GM21576 (cell line): ENCODE results near the gene FBXO36.
"Not testable (repeated sequence)": the region's sequence is repeated elsewhere in the genome, so short reads cannot be mapped to it uniquely, and the experiment has no call there.

ENCODE experiments used
- ATAC-seq: cut with Tn5 transposase; IDR thresholded peaks from one replicate; pipeline ENCODE4 v1.9.1; 2021; ENCODE audit warnings: mild to moderate bottlenecking, moderate library complexity; ENCODE audit not compliant: unreplicated experiment

The FBXO36 gene

DNA sequence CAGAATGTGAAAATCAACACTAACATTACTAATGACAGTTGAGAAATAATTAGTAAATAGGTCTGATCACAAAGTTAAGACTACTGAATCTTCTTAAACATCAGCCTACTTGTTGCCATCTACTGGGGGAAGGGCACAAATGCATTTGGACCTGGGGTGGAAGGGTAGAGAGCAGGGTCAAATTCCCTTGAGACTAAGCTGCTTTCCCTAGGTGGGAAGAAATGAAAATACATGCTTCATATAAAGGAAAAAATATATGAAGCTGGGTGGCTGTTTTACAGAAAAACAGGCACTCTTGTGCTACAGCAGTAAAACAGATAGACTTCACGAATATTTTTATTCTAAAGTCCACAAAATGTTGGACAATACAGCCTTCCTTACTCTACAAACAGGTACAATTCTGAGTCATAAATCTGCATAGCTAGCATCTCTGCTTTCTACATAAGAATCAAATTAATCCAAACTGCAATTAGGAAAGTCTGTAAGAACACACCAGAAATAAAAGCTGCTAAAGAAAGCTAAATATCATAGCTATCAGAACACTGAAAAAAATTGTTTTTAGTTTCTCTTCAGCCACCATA lies 11.4 kb upstream of the FBXO36 start:
- peak; percentile 73 for ATAC-seq

DNA sequence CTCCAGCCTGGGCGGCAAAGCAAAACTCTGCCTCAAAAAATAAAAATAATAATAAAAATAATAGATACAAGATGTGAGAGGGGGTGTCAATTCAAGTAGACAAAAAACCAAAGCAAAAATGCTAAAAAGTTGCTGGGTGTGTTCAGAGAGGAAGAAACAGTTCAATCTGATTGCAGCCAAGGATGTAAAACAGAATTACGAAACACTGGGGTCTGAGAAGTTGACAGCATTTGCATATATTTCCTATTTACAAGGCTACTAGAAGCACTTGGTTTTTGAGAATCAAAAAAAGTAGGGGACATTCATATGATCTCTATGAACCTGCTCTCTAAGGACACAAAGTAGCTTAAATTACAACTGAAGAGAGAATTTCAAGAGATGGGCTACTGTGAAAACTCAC lies 8.1 kb upstream of the FBXO36 start:
- ATAC-seq, result no peak

DNA sequence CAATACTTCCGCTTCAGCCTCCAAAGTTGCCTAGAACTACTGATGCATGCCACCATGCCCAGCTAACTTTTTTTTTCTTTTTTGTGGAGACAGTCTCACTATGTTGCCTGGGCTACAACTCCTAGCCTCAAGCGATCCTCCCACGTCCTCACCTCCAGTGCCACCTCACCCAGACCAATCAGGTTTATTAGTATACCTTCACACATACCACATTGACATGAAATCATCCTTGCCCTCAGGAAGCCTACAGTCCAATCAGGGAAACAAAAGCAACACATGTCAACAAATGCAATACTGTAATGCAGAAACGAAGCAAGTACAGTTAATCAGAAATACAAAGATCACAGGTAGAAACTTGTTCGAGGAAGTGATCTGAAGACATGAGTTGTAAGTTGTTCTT lies 4.5 kb upstream of the FBXO36 start:
- ATAC-seq, result no peak

DNA sequence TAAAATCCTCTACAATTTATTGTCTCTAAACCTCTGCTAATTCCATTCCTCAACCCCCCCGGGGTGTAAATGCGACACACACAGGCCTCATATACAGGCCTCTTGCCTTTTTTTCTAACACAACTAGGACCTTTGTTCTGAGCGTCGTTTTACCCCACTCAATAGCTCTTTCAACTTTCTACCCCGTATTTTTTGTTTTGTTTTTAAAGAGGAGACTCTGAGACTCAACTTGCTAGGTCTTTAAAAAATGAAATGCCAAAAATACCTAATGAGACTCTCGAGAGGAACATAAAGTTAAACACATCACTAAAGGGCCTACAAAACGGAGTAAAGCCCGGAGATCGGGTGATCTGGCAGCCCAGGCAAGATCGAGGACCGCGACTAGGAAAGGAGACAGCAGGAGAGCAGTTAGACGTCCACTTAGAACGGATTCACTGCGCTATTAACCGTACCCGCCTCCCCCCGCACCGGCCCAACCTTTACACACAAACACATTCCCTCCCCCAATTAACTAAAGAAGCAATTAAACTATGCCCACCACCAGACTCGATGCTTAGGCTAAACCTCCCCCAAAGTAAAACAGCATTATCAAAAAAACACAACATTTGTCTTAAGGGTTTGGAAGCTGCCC lies 2.2 kb upstream of the FBXO36 start:
- ATAC-seq, result no peak

DNA sequence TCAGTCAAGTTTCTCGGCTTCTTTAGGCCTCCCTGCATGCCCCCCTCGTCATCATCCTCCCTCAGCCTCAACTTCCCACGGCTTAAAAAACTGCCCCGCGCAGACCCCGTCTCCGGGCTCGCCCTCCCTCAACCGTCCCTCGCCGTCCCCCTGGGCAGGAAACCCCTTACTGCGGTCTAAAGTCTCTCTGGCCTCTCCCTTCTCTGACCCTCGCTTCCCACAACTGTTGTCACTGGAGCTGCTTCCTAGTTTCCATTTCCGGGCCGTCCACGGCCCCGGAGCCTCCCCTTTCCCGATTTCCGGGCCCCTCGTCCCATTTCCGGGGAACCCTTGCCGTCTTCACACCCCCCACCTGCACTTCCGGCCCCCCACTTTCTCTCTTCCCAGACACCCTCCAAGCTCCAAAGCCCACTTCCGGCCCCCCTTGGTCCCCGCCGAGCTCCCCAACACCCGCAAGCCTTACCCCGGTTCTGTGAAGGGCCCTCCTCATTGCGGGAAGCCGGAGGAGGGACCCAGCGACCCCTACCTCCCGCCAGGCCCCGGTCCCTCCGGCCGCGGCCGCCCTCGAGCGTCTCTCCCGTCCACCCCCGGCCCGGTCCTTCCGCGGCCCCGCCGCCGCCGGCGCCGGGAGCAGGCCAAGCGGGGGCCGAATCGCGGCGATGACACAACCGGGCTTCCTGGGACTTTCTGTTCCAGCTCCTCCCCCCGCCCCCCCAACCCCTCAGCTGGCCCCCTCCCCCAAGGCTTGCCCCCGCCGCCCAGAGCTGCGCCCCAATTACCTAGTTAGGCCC lies 1.0 kb upstream of the FBXO36 start:
- peak; percentile 17 for ATAC-seq

DNA sequence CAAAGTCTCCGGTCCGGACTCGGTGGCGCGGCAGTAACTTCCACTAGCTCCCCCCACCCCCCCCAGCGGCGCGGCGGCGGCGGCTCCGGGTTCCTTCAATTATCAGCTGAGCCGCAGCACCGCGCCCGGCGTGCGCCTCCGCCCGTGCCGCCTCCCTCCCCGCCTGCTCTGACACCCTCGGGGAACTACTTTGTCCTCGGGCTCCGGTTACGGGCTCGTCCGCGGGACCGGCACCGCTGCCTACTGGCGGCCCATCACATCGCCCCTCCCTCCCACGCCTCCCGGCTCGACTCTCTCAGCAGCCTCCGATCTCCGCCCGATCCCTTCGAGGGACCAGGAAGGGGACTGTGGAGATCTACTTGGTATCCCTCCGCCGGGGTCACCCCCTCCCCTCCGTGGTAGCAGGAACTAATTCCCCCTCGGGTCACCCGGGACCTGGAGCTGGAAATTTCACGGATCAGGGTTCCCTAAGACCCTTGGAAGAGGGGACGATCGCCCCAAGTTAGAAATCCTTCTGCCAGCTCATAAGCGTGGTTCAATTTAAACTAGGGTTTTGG lies 333 bp upstream of the FBXO36 start, which contains the start of gene TRIP12:
TRIP12 (minus strand) TSS at position 118 of the 557 bp plus-strand sequence. CDS start 41,930 bp downstream, outside the sequence.
- peak; percentile 66 for ATAC-seq

DNA sequence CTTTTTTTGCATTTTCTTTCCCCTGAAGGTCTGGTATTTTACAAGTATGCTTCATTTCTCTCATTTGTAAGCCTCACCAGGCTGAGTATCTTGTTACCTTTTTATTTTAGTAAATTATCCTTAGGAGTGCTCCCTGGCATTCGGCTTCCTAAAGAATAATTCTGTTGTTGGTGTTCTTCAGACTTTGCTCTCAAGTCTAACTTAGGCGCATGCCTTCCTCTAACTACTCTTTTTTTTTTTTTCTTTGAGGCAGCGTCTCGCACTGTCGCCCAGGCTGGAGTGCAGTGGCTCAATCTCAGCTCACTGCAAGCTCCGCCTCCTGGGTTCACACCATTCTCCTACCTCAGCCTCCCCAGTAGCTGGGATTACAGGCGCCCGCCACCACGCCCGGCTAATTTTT lies 2.2 kb downstream of the FBXO36 start:
- not testable (repeated sequence) for ATAC-seq

DNA sequence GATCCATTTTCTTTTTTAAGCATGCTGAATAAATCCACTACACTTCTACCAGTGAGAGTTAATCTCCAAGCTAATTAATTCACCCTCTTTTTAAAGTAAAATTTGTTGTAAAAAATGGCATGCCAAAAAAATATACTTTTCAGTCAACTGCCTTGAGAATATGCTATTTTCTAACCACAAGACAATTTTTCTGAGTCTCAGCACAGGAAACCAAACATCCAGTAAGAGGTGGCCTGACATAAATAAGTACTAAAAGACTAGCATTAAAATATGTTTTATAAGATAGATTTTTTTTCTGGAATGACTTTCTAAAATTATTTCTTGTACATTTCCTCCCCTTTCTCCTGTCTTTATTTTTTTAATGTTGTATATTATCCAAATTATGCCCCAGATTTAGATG lies 2.9 kb downstream of the FBXO36 start:
- ATAC-seq, result no peak

DNA sequence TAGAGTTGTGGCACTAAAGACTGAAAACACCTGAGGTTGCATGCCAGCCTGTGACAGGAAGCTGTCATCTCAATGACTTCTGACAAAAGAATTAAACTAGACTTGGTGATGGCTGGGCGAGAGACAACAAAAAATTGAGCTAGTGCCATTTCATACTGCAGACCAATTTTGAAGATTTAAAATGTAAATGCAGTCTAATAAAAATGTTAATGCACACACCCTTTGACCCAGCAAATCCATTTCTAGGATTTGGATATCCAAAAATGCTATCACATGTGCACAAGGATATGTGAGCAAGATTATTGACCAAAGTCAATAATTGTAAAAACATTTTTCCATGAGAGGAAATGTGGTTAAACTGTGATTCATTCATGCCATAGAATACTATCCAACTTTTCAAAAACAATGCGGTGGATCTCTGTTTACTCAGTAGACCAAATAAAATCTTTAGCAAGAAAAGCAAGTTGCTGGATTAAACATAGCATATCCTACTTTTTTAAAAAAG lies 5.6 kb downstream of the FBXO36 start:
- ATAC-seq, result no peak

DNA sequence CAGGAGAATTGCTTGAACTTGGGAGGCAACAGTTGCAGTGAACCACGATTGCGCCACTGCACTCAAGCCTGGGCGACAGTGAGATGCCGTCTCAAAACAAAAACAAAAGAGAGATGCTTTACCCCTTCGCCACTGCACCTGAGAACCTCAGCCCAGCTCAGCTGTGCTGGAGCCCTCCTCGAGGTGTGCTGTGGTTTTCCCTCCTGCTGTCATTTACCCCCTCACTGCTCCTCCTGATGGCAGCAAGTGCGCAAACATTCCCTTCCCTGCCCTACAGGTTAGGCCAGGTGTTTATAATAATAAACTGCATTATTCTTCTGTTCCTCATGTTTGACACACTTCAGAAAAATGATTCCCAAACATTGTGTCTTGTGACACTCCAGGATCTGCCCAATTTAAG lies 8.4 kb downstream of the FBXO36 start:
- no peak for ATAC-seq

DNA sequence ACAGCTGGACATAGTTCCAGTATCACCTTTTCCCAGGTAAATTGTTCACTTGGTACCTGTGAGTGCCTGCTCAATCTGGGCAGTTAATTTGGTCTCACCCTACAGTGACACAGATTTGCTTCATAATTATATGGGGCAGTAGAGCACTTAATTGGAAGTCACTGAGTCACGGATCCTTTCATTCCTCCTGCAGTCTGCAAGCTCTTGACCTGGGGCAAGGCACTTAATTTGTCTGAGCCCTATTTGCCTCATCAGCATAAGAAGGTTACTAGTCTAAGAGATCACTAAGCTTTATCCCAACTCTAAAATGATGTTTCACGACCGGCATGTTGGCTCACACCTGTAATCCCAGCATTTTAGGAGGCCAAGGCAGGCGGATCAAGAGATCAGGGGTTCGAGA lies 8.9 kb downstream of the FBXO36 start:
- ATAC-seq, result no peak

DNA sequence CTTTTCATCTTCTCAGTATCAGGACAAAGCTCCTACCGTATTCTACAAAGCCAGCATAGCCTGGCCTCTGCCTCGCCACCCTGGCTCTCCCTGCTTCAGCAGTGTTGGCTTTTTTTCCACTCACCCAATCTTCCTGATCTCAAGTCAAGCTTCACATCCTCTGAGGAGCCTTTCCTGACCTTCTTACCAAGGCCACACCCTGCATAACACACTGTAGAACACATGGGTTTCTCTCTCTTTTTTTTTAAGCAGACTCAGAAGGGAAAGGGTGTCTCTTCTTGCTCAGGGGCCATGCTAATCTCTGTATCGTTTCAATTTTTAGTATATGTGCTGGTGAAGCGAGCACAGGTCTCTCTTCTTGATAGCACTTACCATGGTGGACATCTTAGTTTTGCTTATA lies 15.2 kb downstream of the FBXO36 start:
- no peak for ATAC-seq

DNA sequence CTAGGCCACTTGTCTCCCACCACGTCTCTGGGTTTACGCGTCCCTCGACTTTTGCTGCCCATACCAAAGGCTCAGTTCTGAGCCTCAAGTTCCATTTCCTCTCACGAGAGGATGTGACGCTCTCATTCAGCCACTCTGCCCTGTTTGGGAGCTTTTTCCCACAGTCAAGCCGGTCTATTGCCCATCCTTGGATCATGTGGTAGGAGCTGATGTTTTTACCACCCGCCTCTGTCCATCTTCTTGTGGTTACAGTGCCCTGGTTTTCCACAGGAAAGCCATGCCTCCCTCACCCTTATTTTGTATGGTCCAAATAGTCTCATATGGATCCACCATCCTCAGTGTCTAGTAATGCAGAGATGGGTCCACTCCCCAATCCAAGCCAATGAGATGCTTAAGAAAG lies 20.4 kb downstream of the FBXO36 start:
- ATAC-seq, result no peak

DNA sequence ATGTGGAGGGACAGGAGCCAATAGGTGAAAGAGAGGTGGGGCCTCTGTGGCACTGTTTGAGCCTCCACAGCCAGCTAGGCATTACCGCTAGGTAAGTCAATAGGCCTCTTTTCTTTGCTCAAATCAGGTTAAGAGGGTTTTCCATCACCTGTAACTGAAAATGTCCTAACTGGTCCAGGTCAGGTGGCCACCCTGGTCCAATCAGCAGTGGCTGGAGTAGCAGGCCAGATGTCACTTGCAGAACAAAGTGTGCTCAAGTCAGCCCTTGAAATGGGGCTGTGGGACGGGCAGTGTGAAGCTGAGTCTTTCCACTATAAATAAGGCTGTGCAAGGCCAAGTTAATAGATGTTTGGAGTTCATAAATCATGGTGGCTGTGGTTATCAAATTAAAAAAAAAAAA lies 20.9 kb downstream of the FBXO36 start:
- no peak for ATAC-seq

DNA sequence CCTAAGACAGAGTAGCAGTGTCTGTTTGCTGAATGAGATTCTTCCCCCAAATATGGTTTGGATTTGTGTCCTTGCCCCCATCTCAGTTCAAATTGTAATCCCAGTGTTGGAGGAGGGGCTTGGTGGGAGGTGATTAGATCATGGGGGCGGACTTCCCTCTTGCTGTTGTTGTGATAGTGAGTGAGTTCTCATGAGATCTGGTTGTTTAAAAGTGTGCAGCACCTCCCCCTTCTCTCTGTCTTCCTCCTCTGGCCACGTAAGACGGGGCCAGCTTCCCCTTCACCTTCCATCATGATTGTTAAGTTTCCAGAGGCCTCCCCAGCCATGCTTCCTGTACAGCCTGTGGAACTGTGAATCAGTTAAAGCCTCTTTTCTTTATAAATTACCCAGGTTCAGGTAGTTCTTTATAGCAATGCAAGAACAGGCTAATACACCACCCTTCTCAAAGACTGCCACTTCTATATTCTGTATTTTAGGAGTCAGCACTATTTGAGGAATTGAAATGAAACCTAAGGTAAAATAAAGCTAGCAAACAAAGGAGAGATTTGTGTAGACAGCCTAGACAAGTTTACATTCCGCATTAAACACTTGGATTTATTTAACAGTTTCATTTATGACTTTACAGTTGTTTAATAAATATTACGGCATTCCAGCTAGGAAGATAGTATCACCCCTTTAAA lies 21.6 kb downstream of the FBXO36 start:
- no peak for ATAC-seq

DNA sequence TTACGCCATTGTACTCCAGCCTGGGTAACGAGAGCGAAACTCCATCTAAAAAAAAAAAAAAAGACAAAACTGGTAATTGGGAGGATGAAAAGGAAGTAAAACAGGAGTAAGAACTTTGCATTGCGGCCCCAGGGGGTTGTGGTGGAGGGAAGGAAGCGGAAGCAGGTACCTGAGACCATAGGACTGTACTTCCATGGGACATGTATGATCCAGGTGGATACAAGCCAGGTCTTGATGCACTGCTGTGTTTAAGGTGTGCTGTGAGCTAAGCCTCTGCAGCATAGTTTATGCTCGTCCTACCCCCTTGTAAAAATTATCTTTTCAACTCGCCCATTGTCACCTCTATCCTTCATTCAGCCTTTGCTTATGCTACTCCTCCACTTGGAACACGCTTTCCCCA lies 23.7 kb downstream of the FBXO36 start:
- no peak for ATAC-seq

DNA sequence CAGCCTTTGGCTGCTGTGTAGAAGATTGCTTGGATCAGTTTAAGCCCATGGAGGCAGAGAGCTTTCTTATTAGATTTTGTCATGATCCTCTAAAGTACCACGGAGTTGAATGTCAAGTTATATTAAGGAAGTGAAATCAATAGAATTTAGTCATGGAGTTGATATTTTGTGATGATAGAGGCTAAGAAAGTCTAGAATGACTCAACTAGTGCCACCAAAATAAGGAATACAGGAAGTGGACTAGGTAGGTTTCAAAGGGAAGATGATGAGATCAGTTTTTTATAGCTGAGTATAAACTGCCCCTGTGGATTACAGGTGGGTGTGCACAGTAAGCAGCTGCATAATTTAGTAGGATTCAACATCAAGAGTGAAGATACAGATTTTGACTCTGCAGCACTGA lies 25.2 kb downstream of the FBXO36 start:
- peak; percentile 52 for ATAC-seq

DNA sequence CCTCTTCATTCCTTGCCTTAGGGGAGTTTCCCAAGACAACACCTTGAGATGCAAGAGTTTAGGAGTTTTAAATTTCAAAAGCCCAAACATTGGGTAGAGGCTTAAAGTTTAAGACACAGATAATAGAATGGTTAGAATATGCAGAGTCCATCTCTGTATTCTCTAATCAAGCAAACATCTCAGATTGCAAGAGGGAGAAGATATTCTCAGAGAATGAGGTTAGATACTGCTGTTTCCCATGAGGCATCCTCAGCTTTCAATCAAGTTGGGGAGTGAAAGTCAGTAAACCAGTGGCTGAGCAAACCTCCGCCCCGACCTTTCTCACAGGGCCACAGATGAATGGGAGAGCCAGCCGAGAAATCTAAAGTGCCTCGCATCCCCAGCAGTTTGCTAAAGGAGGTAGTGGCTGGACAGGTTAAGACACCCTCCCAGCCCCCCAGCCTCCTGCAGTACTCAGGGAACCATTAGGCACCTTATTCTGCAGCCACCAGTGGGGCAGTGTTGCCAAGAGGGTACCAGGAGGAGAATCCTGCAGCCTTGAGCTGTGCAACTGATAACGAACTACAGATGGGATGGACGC lies 30.0 kb downstream of the FBXO36 start:
- ATAC-seq, result no peak

DNA sequence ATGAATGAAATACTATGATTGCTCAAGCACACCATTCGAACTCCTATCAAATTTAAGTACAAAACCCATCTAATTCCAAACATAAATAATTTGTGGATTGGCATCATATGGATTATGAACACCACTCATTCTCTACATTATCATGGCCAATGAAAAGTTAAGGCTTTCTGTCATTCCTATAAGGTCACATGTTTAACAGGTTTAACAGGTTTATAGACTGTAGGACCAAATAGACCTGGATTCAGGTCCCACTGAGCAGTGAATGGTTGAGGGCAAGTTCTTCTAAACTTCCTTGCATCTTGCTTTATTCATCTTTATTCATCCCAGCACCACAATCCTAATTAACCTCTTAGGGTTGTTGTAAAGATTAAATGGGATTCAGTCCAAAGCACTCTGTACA lies 33.4 kb downstream of the FBXO36 start:
- ATAC-seq, result no peak

DNA sequence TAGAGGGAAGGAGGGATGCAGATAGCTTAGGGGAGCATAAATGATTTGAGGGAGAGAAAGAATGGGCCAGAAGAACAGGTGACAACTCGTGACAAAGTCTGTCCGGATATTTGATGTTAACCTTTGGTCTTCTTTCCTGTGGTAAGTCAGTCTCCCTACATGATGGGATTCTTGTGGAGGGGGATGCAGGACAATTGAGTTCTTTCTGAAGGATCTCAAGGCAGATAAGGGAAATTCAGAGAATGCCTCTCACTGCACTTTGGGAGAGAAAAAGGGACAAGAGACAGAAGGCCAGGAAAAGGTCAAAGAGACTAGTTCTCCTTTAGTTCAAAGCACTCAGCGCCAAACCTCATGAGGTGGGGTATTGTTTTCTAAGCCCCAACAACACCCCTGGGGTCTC lies 34.2 kb downstream of the FBXO36 start:
- no peak for ATAC-seq

DNA sequence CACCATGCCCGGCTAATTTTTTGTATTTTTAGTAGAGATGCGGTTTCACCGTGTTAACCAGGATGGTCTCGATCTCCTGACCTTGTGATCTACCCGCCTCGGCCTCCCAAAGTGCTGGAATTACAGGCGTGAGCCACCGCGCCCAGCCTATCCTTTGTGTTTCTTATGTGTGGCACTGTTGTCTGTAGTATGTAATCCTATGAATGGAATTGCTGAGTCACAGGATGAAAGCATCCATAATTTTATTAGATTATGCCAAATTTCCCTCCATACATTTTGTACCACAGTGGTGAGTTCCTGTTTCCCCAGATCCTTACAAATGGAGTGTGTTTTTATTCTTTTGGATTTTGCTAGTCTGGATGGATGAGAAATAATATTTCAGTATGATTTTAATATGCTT lies 41.3 kb downstream of the FBXO36 start:
- ATAC-seq, result not testable (repeated sequence)
